H1 (cell line): ENCODE measurements around the gene RNF38. TPM values are rescaled to one million over a fixed set of nuclear protein-coding genes. Genes with fewer than 3 reads are reported as not detected.
A peak's percentile ranks its signal among the peaks of the same experiment; 100 is the strongest.

ENCODE experiments used
- CTCF ChIA-PET: fragments of 300-600 bp; sonication (Branson Sonifier 250); formaldehyde crosslinking; loops from one replicate; lab custom pipeline; 2021; ENCODE audit not compliant: partially characterized antibody; lab: Charles Lee
- POLR2A ChIA-PET: fragments of 300-600 bp; sonication (Branson Sonifier 250); formaldehyde crosslinking; loops from one replicate; lab custom pipeline; 2021; ENCODE audit warnings: inconsistent platforms; ENCODE audit not compliant: partially characterized antibody; lab: Charles Lee
- DNase-seq, 2 experiments: peaks; one replicate each; pipeline versions ENCODE4 v3.0.0 to v3.0.0-alpha.2; 2010 to 2022; ENCODE audit warnings: low spot score in 2 of 2, low read depth in 1 of 2, mixed read lengths in 1 of 2
- FAIRE-seq: peaks from 2 replicates; lab custom pipeline; 2011; peaks lifted over from hg19 to GRCh38; lab: Jason Lieb, UNC
- H2AFZ ChIP-seq: 2 replicates; pipeline ENCODE4 v1.8.1; 2012; ENCODE audit warnings: low read length, inconsistent platforms
- H2AK5ac ChIP-seq: 2 replicates; pipeline ENCODE4 v1.6.1; 2013; ENCODE audit warnings: low read depth, low read length
- H2BK120ac ChIP-seq: replicated peaks from 2 replicates; pipeline ENCODE3; 2013; ENCODE audit warnings: low read depth, low read length, inconsistent platforms
- H2BK12ac ChIP-seq: 2 replicates; pipeline ENCODE4 v1.6.1; 2013; ENCODE audit warnings: low read depth, low read length
- H2BK15ac ChIP-seq: 2 replicates; pipeline ENCODE4 v1.6.1; 2013; ENCODE audit warnings: low read length
- H2BK20ac ChIP-seq: 2 replicates; pipeline ENCODE4 v1.6.1; 2013; ENCODE audit warnings: low read length
- H2BK5ac ChIP-seq: 2 replicates; pipeline ENCODE4 v1.6.1; 2013; ENCODE audit warnings: low read depth, low read length
- H3K14ac ChIP-seq: 2 replicates; pipeline ENCODE4 v1.6.1; 2013; ENCODE audit warnings: inconsistent platforms; ENCODE audit not compliant: insufficient read length
- H3K18ac ChIP-seq: 2 replicates; pipeline ENCODE4 v1.6.1; 2013; ENCODE audit warnings: low read length; ENCODE audit errors: extremely low read depth
- H3K23ac ChIP-seq: 2 replicates; pipeline ENCODE4 v1.6.1; 2013; ENCODE audit warnings: inconsistent platforms; ENCODE audit not compliant: insufficient read length
- H3K23me2 ChIP-seq: 2 replicates; pipeline ENCODE4 v1.6.1; 2013; ENCODE audit warnings: low read depth, low read length
- H3K27ac ChIP-seq: 2 replicates; pipeline ENCODE4 v1.6.1; 2011; ENCODE audit warnings: low read depth, low read length, inconsistent platforms
- H3K27me3 ChIP-seq, 4 experiments: replicated peaks in 1 of 4; 1 replicate in 1 of 4; 2 replicates in 3 of 4; pipeline versions ENCODE4 v1.6.1 to v1.8.1; 2011 to 2013; ENCODE audit warnings: low read length in 3 of 4, mild to moderate bottlenecking in 3 of 4, inconsistent platforms in 2 of 4, mixed read lengths in 2 of 4, moderate library complexity in 1 of 4; ENCODE audit not compliant: control insufficient read depth in 3 of 4, insufficient read depth in 3 of 4; ENCODE audit errors: extremely low read depth in 1 of 4
- H3K36me3 ChIP-seq, 4 experiments: 2 replicates each; pipeline versions ENCODE4 v1.6.1 to v1.8.1; 2011 to 2013; ENCODE audit warnings: mild to moderate bottlenecking in 4 of 4, low read length in 3 of 4, moderate library complexity in 2 of 4, control low read depth in 1 of 4, inconsistent platforms in 1 of 4; ENCODE audit not compliant: insufficient read depth in 4 of 4, control insufficient read depth in 2 of 4
- H3K4ac ChIP-seq: replicated peaks from 2 replicates; pipeline ENCODE3; 2013; ENCODE audit warnings: low read length, low read depth, mixed read lengths, inconsistent platforms; ENCODE audit not compliant: insufficient read length
- H3K4me1 ChIP-seq, 4 experiments: replicated peaks in 1 of 4; 1 replicate in 1 of 4; 2 replicates in 3 of 4; pipeline versions ENCODE4 v1.6.1 to v1.8.1; 2011 to 2013; ENCODE audit warnings: low read length in 3 of 4, inconsistent platforms in 2 of 4, mixed read lengths in 1 of 4; ENCODE audit not compliant: insufficient read depth in 4 of 4, control insufficient read depth in 3 of 4
- H3K4me2 ChIP-seq, 2 experiments: 2 replicates each; pipeline versions ENCODE4 v1.6.1 to v1.8.1; 2011 to 2013; ENCODE audit warnings: low read depth in 2 of 2, low read length in 2 of 2, control low read depth in 1 of 2, inconsistent platforms in 1 of 2, mild to moderate bottlenecking in 1 of 2; ENCODE audit not compliant: insufficient read depth in 1 of 2
- H3K4me3 ChIP-seq, 4 experiments: fragments of 200-600, 300-600 bp in 1 of 4; sonication (generic), shearing (Covaris generic), sonication (Bioruptor Twin) in 1 of 4; 2 replicates each; pipeline versions ENCODE4 v1.5.1 to v1.8.1; 2011 to 2016; ENCODE audit warnings: low read length in 4 of 4, low read depth in 3 of 4, control low read depth in 2 of 4, inconsistent platforms in 2 of 4, mild to moderate bottlenecking in 2 of 4, mixed read lengths in 1 of 4, moderate library complexity in 1 of 4; ENCODE audit not compliant: insufficient read depth in 2 of 4; ENCODE audit errors: extremely low read depth in 1 of 4
- H3K56ac ChIP-seq: replicated peaks from 2 replicates; pipeline ENCODE3; 2013; ENCODE audit warnings: low read depth, mild to moderate bottlenecking, mixed read lengths, low read length, inconsistent platforms; ENCODE audit not compliant: insufficient read length
- H3K79me1 ChIP-seq: 2 replicates; pipeline ENCODE4 v1.6.1; 2013; ENCODE audit warnings: low read depth, low read length, control low read depth
- H3K79me2 ChIP-seq, 2 experiments: 2 replicates each; pipeline versions ENCODE4 v1.6.1 to v1.8.1; 2012 to 2013; ENCODE audit warnings: low read length in 2 of 2, mild to moderate bottlenecking in 2 of 2, inconsistent platforms in 1 of 2; ENCODE audit not compliant: insufficient read depth in 2 of 2, control insufficient read depth in 1 of 2
- H3K9ac ChIP-seq, 4 experiments: replicated peaks in 1 of 4; 1 replicate in 1 of 4; 2 replicates in 3 of 4; pipeline versions ENCODE4 v1.6.1 to v1.8.1; 2011 to 2013; ENCODE audit warnings: low read depth in 3 of 4, low read length in 3 of 4, control low read depth in 2 of 4, mild to moderate bottlenecking in 2 of 4, moderate library complexity in 2 of 4, inconsistent platforms in 1 of 4; ENCODE audit errors: extremely low read depth in 1 of 4
- H3K9me3 ChIP-seq, 2 experiments: 2 replicates each; pipeline versions ENCODE4 v1.6.1 to v1.8.1; 2012 to 2013; ENCODE audit warnings: mild to moderate bottlenecking in 2 of 2, moderate library complexity in 2 of 2, control low read depth in 1 of 2, inconsistent platforms in 1 of 2, low read depth in 1 of 2, low read length in 1 of 2, mixed read lengths in 1 of 2; ENCODE audit not compliant: insufficient read depth in 2 of 2
- H4K20me1 ChIP-seq, 2 experiments: replicated peaks in 1 of 2; 2 replicates each; pipeline versions ENCODE3 to v1.8.1; 2011 to 2013; ENCODE audit warnings: inconsistent platforms in 2 of 2, low read length in 2 of 2, mild to moderate bottlenecking in 1 of 2; ENCODE audit not compliant: insufficient read depth in 2 of 2, control insufficient read depth in 1 of 2
- H4K5ac ChIP-seq: 2 replicates; pipeline ENCODE4 v1.6.1; 2013; ENCODE audit warnings: low read length, low read depth, mixed read lengths, inconsistent platforms; ENCODE audit not compliant: insufficient read length
- H4K8ac ChIP-seq: 2 replicates; pipeline ENCODE4 v1.8.0; 2013; ENCODE audit warnings: mild to moderate bottlenecking, moderate library complexity, low read length, inconsistent platforms; ENCODE audit not compliant: insufficient read depth; ENCODE audit errors: extremely low read depth
- H4K91ac ChIP-seq: replicated peaks from 2 replicates; pipeline ENCODE3; 2013; ENCODE audit warnings: low read length, mixed read lengths, inconsistent platforms; ENCODE audit not compliant: insufficient read length
- CEBPB ChIP-seq: IDR thresholded peaks from 2 replicates; pipeline ENCODE4 v1.6.1; 2012; ENCODE audit warnings: low read depth, low read length
- RXRA ChIP-seq: IDR thresholded peaks from 2 replicates; pipeline ENCODE4 v1.6.1; 2011; ENCODE audit warnings: low read depth, mild to moderate bottlenecking, low read length, moderate library complexity; ENCODE audit not compliant: insufficient read depth
- SUZ12 ChIP-seq: fragments of 200-600 bp; sonication (generic); IDR thresholded peaks from 2 replicates; pipeline ENCODE4 v1.6.1; 2012; ENCODE audit warnings: mild to moderate bottlenecking, inconsistent platforms, low read length, moderate library complexity, mixed read lengths
- WGBS, 2 experiments: shearing (Covaris generic) in 1 of 2; methylation state at CpG; one replicate each; pipeline versions ENCODE4 v1.1.6 to v1.1.7; 2013 to 2015; ENCODE audit warnings: low lambda C conversion rate in 2 of 2, mixed read lengths in 2 of 2, inconsistent platforms in 1 of 2, low coverage in 1 of 2, missing lambda C conversion rate in 1 of 2; ENCODE audit not compliant: insufficient replicate concordance in 2 of 2, insufficient coverage in 1 of 2, insufficient read length in 1 of 2; ENCODE audit errors: extremely low coverage in 1 of 2, missing lambda C conversion rate in 1 of 2; 5-methylcytosine and 5-hydroxymethylcytosine counted together
- polyA plus RNA-seq, 7 experiments: library from polyadenylated mRNA; depleted of rRNA in 3 of 7; stranded (reverse) in 5 of 7; unstranded in 2 of 7; fragments of >200 nt in 5 of 7; fragments of 200-250 nt in 2 of 7; gene quantifications; 1 replicate in 5 of 7; 2 replicates in 1 of 7; 4 replicates in 1 of 7; pipeline versions ENCODE4 v1.2.1 to v1.2.3, GENCODE V29; 2011 to 2013; ENCODE audit warnings: missing spikeins in 2 of 7, mixed read lengths in 2 of 7
- total RNA-seq: library from RNA; stranded (reverse); fragmentation: NEBNext Ultra II Directional; extraction: Animal tissue kit (Norgen Biotek cat#: 25700); gene quantifications from 2 replicates; pipeline ENCODE4 v1.2.1, GENCODE V29; 2021

The RNF38 gene
- total and polyA plus RNA-seq, 2 of the 8 experiments (the other 6 are each of a cell fraction or from before 2014, with no cell fraction given): 54.9 to 60.9 TPM

GRCh38 chr9:36437790-36438189 is 37.7 kb upstream of the RNF38 start:
- FAIRE-seq: no peak
- no peaks in the 10 kb centered on the region for H3K9me3 ChIP-seq
- no peak overlapping the region for H2BK12ac ChIP-seq
- no peaks in the 10 kb centered on the region for H3K36me3 ChIP-seq
- no peak overlapping the region for H3K27ac ChIP-seq
- no peaks in the 10 kb centered on the region for H3K23me2 ChIP-seq
- no peak overlapping the region for H2BK15ac ChIP-seq
- no peak overlapping the region for H2BK20ac ChIP-seq
- H3K27me3 ChIP-seq: no peaks in the 10 kb centered on the region
- H3K4me2 ChIP-seq: no peak overlapping the region
- peaks cover 7% of the 10 kb centered on the region for H3K79me1 ChIP-seq
- ChIA-PET CTCF (interaction anchor here (1.4 to 7.0 kb wide), 8 partner anchors 10 to 119 kb away, joined by 4 to 84 read pairs (median 10); no protein-coding TSS in a partner anchor), POLR2A (interaction anchor here (1.0 to 2.5 kb wide), 5 partner anchors 8 to 50 kb away, joined by 3 to 8 read pairs (median 4); no protein-coding TSS in a partner anchor)
- no peak overlapping the region for H3K4me3 ChIP-seq
- no peak overlapping the region for H3K14ac ChIP-seq
- H3K18ac ChIP-seq: no peak overlapping the region
- peaks cover 1 to 9% (median 3%) of the 10 kb centered on the region in 4 experiments; a peak in 3 of 7 replicates for H3K4me1 ChIP-seq
- 93% methylated on average over 3 of the region's 3 CpGs; no CpG with 5 or more reads in 1 of the 2 experiments for WGBS, 2 experiments
- peaks cover 0 to 94% of the 10 kb centered on the region in 2 experiments; a peak in 3 of 4 replicates for H3K79me2 ChIP-seq
- DNase-seq: no peak
- H2BK120ac ChIP-seq: no peak overlapping the region
- H2AK5ac ChIP-seq: 0 out of 2 replicates have a peak overlapping the region, but pooled peaks have one; percentile 72
- H4K20me1 ChIP-seq: peaks cover 12 to 14% of the 10 kb centered on the region in 2 experiments
- H3K4ac ChIP-seq: no peak overlapping the region
- no peak overlapping the region for H3K9ac ChIP-seq
- no peak overlapping the region for H2AFZ ChIP-seq
- H3K23ac ChIP-seq: no peak overlapping the region
- H4K5ac ChIP-seq: no peak overlapping the region
- H4K8ac ChIP-seq: no peak overlapping the region
- H4K91ac ChIP-seq: no peak overlapping the region
- no peak overlapping the region for H2BK5ac ChIP-seq
- TF ChIP-seq SUZ12 (no peak), CEBPB (peak; percentile 75), RXRA (no peak)
- no peak overlapping the region for H3K56ac ChIP-seq
